A549 (cell line): ENCODE measurements around the gene PARP15. TPM values are rescaled to one million over a fixed set of nuclear protein-coding genes. Genes with fewer than 3 reads are reported as not detected.

Source experiments
- ATAC-seq, 2 experiments: fragments of 200-7000 bp in 1 of 2; fragments of >200 bp in 1 of 2; cut with Nextera tagmentation in 1 of 2; cut with Tn5 transposase in 1 of 2; 3 replicates each; pipeline versions ENCODE4 v1.8.0 to v1.9.1; 2018 to 2020; ENCODE audit warnings: mild to moderate bottlenecking in 1 of 2, moderate library complexity in 1 of 2
- CTCF ChIA-PET: fragments of 300-600 bp; sonication (Branson Sonifier 250); formaldehyde crosslinking; extraction: SDS; loops from one replicate; lab custom pipeline; 2021; ENCODE audit warnings: antibody characterized with exemption, inconsistent platforms; lab: Yijun Ruan, JAX
- POLR2A ChIA-PET: fragments of 350-600 bp; formaldehyde crosslinking; extraction: SDS; loops from one replicate; lab custom pipeline; 2021; ENCODE audit warnings: antibody characterized with exemption, inconsistent platforms; lab: Yijun Ruan, JAX
- DNase-seq, 2 experiments: peaks; one replicate each; pipeline versions ENCODE4 v3.0.0 to v3.0.0-alpha.2; 2011 to 2016; ENCODE audit warnings: low read depth in 1 of 2, low spot score in 1 of 2
- FAIRE-seq: peaks from 2 replicates; lab custom pipeline; 2011; peaks lifted over from hg19 to GRCh38; lab: Jason Lieb, UNC
- H3K27ac ChIP-seq, 2 experiments: fragments of >200 bp; sonication (Bioruptor Twin); formaldehyde crosslinking; 3 replicates each; pipeline ENCODE4 v1.5.1; 2016 to 2017
- H3K4me1 ChIP-seq: fragments of >200 bp; sonication (Bioruptor Twin); formaldehyde crosslinking; 3 replicates; pipeline ENCODE4 v1.6.1; 2016
- H3K4me2 ChIP-seq: fragments of >200 bp; sonication (Bioruptor Twin); formaldehyde crosslinking; 3 replicates; pipeline ENCODE4 v1.6.1; 2016
- H3K4me3 ChIP-seq: fragments of >200 bp; sonication (Bioruptor Twin); formaldehyde crosslinking; 3 replicates; pipeline ENCODE4 v1.5.1; 2016
- H3K9me3 ChIP-seq: fragments of >200 bp; sonication (Bioruptor Twin); formaldehyde crosslinking; 3 replicates; pipeline ENCODE4 v1.6.1; 2016
- CBX8 ChIP-seq: fragments of 200-600 bp; sonication (generic); IDR thresholded peaks from 2 replicates; pipeline ENCODE4 v1.6.1; 2016
- EHF ChIP-seq: fragments of 250-450 bp; sonication (Bioruptor Pico); IDR thresholded peaks from 2 replicates; pipeline ENCODE4 v1.5.0; 2020; ENCODE audit warnings: mild to moderate bottlenecking
- EP300 ChIP-seq, 2 experiments: fragments of >200 bp; sonication (Bioruptor Twin); formaldehyde crosslinking; IDR thresholded peaks; 2 replicates in 1 of 2; 3 replicates in 1 of 2; pipeline ENCODE4 v1.6.1; 2016 to 2017
- ESRRA ChIP-seq: fragments of 150-350 bp; IDR thresholded peaks from 2 replicates; pipeline ENCODE4 v1.6.1; 2014; ENCODE audit warnings: mild to moderate bottlenecking, low read length, borderline replicate concordance
- FOSB ChIP-seq: fragments of 250-450 bp; sonication (Bioruptor Pico); IDR thresholded peaks from 2 replicates; pipeline ENCODE4 v1.5.0; 2020; ENCODE audit warnings: mild to moderate bottlenecking, moderate library complexity
- HOXA7 ChIP-seq: fragments of 250-450 bp; sonication (Bioruptor Pico); IDR thresholded peaks from 2 replicates; pipeline ENCODE4 v1.5.0; 2020; ENCODE audit warnings: mild to moderate bottlenecking, moderate library complexity
- KDM5A ChIP-seq: fragments of 200-600 bp; sonication (generic); IDR thresholded peaks from 2 replicates; pipeline ENCODE4 v1.6.1; 2016; ENCODE audit warnings: antibody characterized with exemption, mild to moderate bottlenecking
- MYC ChIP-seq: IDR thresholded peaks from 2 replicates; pipeline ENCODE4 v1.6.1; 2012; ENCODE audit warnings: mild to moderate bottlenecking, inconsistent platforms, low read length, improper control_type of control experiment, borderline replicate concordance
- PHF8 ChIP-seq: fragments of 200-600 bp; sonication (generic); IDR thresholded peaks from 2 replicates; pipeline ENCODE4 v1.6.1; 2016; ENCODE audit warnings: low read depth, mild to moderate bottlenecking, antibody characterized with exemption, moderate library complexity, borderline replicate concordance
- POLR2AphosphoS2 ChIP-seq: conservative IDR thresholded peaks from 2 replicates; pipeline ENCODE4 v1.6.1; 2012; ENCODE audit warnings: low read length, improper control_type of control experiment, inconsistent platforms
- RAD21 ChIP-seq, 2 experiments: fragments of >200 bp in 1 of 2; sonication (Bioruptor Twin) in 1 of 2; formaldehyde crosslinking in 1 of 2; IDR thresholded peaks in 1 of 2; conservative IDR thresholded peaks in 1 of 2; 2 replicates in 1 of 2; 3 replicates in 1 of 2; pipeline ENCODE4 v1.6.1; 2012 to 2018; ENCODE audit warnings: inconsistent platforms in 1 of 2
- RARB ChIP-seq: fragments of 250-450 bp; sonication (Bioruptor Pico); IDR thresholded peaks from 2 replicates; pipeline ENCODE4 v1.8.0; 2021; ENCODE audit warnings: mild to moderate bottlenecking, moderate library complexity
- RNF2 ChIP-seq: fragments of 200-600 bp; sonication (generic); IDR thresholded peaks from 2 replicates; pipeline ENCODE4 v1.6.1; 2016; ENCODE audit warnings: low read depth, mild to moderate bottlenecking, antibody characterized with exemption, moderate library complexity, borderline replicate concordance
- SMC3 ChIP-seq: fragments of >200 bp; sonication (Bioruptor Twin); formaldehyde crosslinking; IDR thresholded peaks from 3 replicates; pipeline ENCODE4 v1.6.1; 2018; ENCODE audit warnings: inconsistent platforms
- SREBF2 ChIP-seq: fragments of 450-650 bp; IDR thresholded peaks from 2 replicates; pipeline ENCODE4 v1.6.1; 2014; ENCODE audit warnings: mild to moderate bottlenecking, moderate library complexity
- TFCP2L1 ChIP-seq: fragments of 250-450 bp; sonication (Bioruptor Pico); IDR thresholded peaks from 2 replicates; pipeline ENCODE4 v1.5.0; 2021; ENCODE audit warnings: mild to moderate bottlenecking
- WGBS: methylation state at CpG from one replicate; pipeline ENCODE4 v1.1.6; 2017; ENCODE audit errors: missing lambda C conversion rate; 5-methylcytosine and 5-hydroxymethylcytosine counted together
- polyA plus RNA-seq, 4 experiments: library from polyadenylated mRNA; depleted of rRNA in 3 of 4; stranded (reverse); fragments of >200 nt; fragmentation: RNase III in 1 of 4; extraction: RNeasy Plus Mini Kit Qiagen cat#74134 plus additional on column Dnase treatment in 1 of 4; gene quantifications; 2 replicates in 3 of 4; 3 replicates in 1 of 4; pipeline ENCODE4 v1.2.3, GENCODE V29; 2011 to 2017
- TF ChIP-seq, protein P1 (sequence below): IDR thresholded peaks from 2 replicates; pipeline ENCODE4 v1.6.1; 2012
- TF ChIP-seq, protein P2 (sequence below): IDR thresholded peaks from 2 replicates; pipeline ENCODE4 v1.6.1; 2012; ENCODE audit warnings: low read depth, borderline replicate concordance
- TF ChIP-seq, protein P3 (sequence below): fragments of >200 bp; sonication (Bioruptor Twin); formaldehyde crosslinking; IDR thresholded peaks from 3 replicates; pipeline ENCODE4 v1.6.1; 2016
- TF ChIP-seq, protein P4 (sequence below): fragments of >200 bp; sonication (Bioruptor Twin); formaldehyde crosslinking; IDR thresholded peaks from 3 replicates; pipeline ENCODE4 v1.5.1; 2016
- TF ChIP-seq, protein P5 (sequence below): fragments of 250-450 bp; sonication (Bioruptor Pico); IDR thresholded peaks from 2 replicates; pipeline ENCODE4 v1.5.0; 2021; ENCODE audit warnings: mild to moderate bottlenecking, moderate library complexity, borderline replicate concordance
- TF ChIP-seq, protein P6 (sequence below): fragments of 200-600 bp; sonication (generic); IDR thresholded peaks from 2 replicates; pipeline ENCODE4 v1.6.1; 2016; ENCODE audit warnings: antibody characterized with exemption, mild to moderate bottlenecking, moderate library complexity

Gene PARP15
- polyA plus RNA-seq, 2 of the 4 experiments (the other 2 are of a cell fraction): 0.05 TPM; not detected in 1

DNA sequence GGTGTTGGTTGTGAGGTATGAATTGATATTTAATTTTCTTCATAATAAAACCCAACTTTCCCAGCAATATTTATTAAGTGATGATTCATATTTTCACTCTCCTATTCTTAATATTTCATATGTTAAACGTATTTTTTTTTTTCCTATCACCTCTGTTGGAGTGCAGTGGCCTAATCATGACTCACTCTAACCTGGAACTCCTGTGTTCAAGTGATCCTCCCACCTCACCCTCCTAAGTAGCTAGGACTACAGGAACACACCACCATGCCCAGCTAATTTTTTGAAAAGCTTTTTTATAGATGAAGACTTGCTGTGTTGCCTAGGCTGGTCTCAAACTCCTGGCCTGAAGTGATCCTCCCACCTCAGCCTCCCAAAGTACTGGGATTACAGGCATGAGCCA is 8.6 kb downstream of the PARP15 start:
- WGBS: 3% methylated on average over 1 of the region's 1 CpG

DNA sequence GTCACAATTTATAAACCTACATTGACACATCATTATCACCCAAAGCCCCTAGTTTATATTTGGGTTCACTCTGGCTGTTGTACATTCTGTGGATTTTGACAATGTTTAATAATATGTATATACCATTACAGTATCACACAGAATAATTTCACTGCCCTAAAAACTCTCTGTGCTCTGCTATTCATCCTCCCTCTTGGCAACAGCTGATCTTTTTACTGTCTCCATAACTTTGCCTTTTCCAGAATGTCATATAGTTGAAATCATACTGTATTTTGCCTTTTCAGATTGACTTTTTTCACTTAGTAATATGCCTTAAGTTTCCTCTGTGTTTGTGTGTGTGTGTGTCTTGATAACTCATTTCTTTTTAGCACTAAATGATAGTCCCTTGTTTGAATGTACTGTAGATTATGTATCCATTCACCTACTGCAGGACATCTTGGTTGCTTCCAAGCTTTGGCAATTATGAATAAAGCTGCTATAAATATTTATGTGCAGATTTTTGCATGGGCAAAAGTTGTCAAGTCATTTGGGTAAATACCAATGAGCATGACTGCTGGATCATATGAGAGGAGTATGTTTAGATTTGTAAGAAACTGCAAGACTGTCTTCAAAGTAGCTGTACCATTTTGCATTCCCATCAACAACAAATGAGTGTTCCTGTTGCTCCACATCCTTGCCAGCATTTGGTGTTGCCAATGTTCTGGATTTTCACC is 9.5 kb downstream of the PARP15 start:
- no peaks in the 10 kb centered on the region for H3K4me1 ChIP-seq
- CTCF ChIA-PET: no interaction called here
- no peak overlapping the region for H3K4me2 ChIP-seq
- H3K4me3 ChIP-seq: no peak overlapping the region
- POLR2A ChIA-PET: no interaction called here
- peak; percentile 70 for FAIRE-seq
- TF ChIP-seq KDM5A (no peak), POLR2AphosphoS2 (no peak), EHF (CRISPR knock-in tag) (no peak), SMC3 (no peak), HOXA7 (CRISPR knock-in tag) (no peak), SREBF2 (no peak), TFCP2L1 (CRISPR knock-in tag) (no peak), RARB (CRISPR knock-in tag) (no peak), RAD21 (conservative IDR thresholded peaks at IDR 0.05 in 1 of 2, IDR thresholded peaks at IDR 0.05 in 1 of 2) (no peak)
- TF ChIP-seq, protein P1, sequence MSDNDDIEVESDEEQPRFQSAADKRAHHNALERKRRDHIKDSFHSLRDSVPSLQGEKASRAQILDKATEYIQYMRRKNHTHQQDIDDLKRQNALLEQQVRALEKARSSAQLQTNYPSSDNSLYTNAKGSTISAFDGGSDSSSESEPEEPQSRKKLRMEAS: no peak
- TF ChIP-seq, protein P2, sequence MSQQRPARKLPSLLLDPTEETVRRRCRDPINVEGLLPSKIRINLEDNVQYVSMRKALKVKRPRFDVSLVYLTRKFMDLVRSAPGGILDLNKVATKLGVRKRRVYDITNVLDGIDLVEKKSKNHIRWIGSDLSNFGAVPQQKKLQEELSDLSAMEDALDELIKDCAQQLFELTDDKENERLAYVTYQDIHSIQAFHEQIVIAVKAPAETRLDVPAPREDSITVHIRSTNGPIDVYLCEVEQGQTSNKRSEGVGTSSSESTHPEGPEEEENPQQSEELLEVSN: no peak
- TF ChIP-seq, protein P3, sequence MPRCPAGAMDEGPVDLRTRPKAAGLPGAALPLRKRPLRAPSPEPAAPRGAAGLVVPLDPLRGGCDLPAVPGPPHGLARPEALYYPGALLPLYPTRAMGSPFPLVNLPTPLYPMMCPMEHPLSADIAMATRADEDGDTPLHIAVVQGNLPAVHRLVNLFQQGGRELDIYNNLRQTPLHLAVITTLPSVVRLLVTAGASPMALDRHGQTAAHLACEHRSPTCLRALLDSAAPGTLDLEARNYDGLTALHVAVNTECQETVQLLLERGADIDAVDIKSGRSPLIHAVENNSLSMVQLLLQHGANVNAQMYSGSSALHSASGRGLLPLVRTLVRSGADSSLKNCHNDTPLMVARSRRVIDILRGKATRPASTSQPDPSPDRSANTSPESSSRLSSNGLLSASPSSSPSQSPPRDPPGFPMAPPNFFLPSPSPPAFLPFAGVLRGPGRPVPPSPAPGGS: no peak
- no peak for ATAC-seq
- peaks cover 14% of the 10 kb centered on the region; the same call in 2 of the 3 replicates for H3K9me3 ChIP-seq
- no peak for DNase-seq
- H3K27ac ChIP-seq: no peak overlapping the region

More for the DNA sequence above, 8.6 kb downstream of the PARP15 start:
- H3K4me3 ChIP-seq: no peak overlapping the region
- ChIA-PET CTCF (interaction anchor here (1.3 kb wide), 1 partner anchor 11 kb away, joined by 3 read pairs; no protein-coding TSS in a partner anchor), POLR2A (no interaction called here)
- DNase-seq: no peak
- H3K4me1 ChIP-seq: no peaks in the 10 kb centered on the region
- H3K4me2 ChIP-seq: no peak overlapping the region
- H3K9me3 ChIP-seq: peaks cover 23% of the 10 kb centered on the region
- no peak for ATAC-seq
- FAIRE-seq: no peak
- TF ChIP-seq, protein P4, sequence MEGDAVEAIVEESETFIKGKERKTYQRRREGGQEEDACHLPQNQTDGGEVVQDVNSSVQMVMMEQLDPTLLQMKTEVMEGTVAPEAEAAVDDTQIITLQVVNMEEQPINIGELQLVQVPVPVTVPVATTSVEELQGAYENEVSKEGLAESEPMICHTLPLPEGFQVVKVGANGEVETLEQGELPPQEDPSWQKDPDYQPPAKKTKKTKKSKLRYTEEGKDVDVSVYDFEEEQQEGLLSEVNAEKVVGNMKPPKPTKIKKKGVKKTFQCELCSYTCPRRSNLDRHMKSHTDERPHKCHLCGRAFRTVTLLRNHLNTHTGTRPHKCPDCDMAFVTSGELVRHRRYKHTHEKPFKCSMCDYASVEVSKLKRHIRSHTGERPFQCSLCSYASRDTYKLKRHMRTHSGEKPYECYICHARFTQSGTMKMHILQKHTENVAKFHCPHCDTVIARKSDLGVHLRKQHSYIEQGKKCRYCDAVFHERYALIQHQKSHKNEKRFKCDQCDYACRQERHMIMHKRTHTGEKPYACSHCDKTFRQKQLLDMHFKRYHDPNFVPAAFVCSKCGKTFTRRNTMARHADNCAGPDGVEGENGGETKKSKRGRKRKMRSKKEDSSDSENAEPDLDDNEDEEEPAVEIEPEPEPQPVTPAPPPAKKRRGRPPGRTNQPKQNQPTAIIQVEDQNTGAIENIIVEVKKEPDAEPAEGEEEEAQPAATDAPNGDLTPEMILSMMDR: no peak
- TF ChIP-seq, protein P5, sequence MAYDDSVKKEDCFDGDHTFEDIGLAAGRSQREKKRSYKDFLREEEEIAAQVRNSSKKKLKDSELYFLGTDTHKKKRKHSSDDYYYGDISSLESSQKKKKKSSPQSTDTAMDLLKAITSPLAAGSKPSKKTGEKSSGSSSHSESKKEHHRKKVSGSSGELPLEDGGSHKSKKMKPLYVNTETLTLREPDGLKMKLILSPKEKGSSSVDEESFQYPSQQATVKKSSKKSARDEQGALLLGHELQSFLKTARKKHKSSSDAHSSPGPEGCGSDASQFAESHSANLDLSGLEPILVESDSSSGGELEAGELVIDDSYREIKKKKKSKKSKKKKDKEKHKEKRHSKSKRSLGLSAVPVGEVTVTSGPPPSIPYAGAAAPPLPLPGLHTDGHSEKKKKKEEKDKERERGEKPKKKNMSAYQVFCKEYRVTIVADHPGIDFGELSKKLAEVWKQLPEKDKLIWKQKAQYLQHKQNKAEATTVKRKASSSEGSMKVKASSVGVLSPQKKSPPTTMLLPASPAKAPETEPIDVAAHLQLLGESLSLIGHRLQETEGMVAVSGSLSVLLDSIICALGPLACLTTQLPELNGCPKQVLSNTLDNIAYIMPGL: no peak
- TF ChIP-seq, protein P2: no peak
- TF ChIP-seq RNF2: no peak
- TF ChIP-seq CBX8: no peak
- TF ChIP-seq PHF8: no peak
- no peak for TF ChIP-seq FOSB (CRISPR knock-in tag)
- TF ChIP-seq ESRRA: no peak
- TF ChIP-seq, protein P6, sequence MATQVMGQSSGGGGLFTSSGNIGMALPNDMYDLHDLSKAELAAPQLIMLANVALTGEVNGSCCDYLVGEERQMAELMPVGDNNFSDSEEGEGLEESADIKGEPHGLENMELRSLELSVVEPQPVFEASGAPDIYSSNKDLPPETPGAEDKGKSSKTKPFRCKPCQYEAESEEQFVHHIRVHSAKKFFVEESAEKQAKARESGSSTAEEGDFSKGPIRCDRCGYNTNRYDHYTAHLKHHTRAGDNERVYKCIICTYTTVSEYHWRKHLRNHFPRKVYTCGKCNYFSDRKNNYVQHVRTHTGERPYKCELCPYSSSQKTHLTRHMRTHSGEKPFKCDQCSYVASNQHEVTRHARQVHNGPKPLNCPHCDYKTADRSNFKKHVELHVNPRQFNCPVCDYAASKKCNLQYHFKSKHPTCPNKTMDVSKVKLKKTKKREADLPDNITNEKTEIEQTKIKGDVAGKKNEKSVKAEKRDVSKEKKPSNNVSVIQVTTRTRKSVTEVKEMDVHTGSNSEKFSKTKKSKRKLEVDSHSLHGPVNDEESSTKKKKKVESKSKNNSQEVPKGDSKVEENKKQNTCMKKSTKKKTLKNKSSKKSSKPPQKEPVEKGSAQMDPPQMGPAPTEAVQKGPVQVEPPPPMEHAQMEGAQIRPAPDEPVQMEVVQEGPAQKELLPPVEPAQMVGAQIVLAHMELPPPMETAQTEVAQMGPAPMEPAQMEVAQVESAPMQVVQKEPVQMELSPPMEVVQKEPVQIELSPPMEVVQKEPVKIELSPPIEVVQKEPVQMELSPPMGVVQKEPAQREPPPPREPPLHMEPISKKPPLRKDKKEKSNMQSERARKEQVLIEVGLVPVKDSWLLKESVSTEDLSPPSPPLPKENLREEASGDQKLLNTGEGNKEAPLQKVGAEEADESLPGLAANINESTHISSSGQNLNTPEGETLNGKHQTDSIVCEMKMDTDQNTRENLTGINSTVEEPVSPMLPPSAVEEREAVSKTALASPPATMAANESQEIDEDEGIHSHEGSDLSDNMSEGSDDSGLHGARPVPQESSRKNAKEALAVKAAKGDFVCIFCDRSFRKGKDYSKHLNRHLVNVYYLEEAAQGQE: no peak
- no peak for TF ChIP-seq MYC
- TF ChIP-seq EP300 (IDR thresholded peaks at IDR 0.05): no peak
- no peak for TF ChIP-seq SMC3
- no peak for TF ChIP-seq EHF (CRISPR knock-in tag)
- TF ChIP-seq, all 56 proteins: peak for 0
- no peak overlapping the region for H3K27ac ChIP-seq
